Upper lobe of left lung (tissue), 6 donors: ENCODE measurements around the gene GXYLT1. TPM values are rescaled to one million over a fixed set of nuclear protein-coding genes. Genes with fewer than 3 reads are reported as not detected.

ENCODE experiments used
- ATAC-seq, 2 donors: fragments of 200-7000 bp; cut with Tn5 transposase; one replicate each; pipeline ENCODE4 v1.9.1; 2022; ENCODE audit warnings: mild to moderate bottlenecking in 2 of 2, moderate library complexity in 2 of 2; ENCODE audit not compliant: low FRiP score in 2 of 2
- DNase-seq, 2 donors: peaks; one replicate each; pipeline ENCODE4 v3.0.0-alpha.2; 2019 to 2020
- H3K27ac ChIP-seq, 4 donors: fragments of 200-600 bp; sonication (generic); one replicate each; pipeline ENCODE4 v1.5.1; 2016 to 2019
- H3K27me3 ChIP-seq, 4 donors: fragments of 200-600 bp; sonication (generic); one replicate each; pipeline ENCODE4 v1.5.1; 2017 to 2019
- H3K36me3 ChIP-seq, 4 donors: fragments of 200-600 bp; sonication (generic); one replicate each; pipeline ENCODE4 v1.5.1; 2016 to 2019
- H3K4me1 ChIP-seq, 4 donors: fragments of 200-600 bp; sonication (generic); one replicate each; pipeline ENCODE4 v1.5.1; 2018 to 2019
- H3K4me3 ChIP-seq, 4 donors: fragments of 200-600 bp; sonication (generic); one replicate each; pipeline ENCODE4 v1.5.1; 2017 to 2019; ENCODE audit warnings: mild to moderate bottlenecking in 2 of 4, moderate library complexity in 1 of 4
- H3K9me3 ChIP-seq, 4 donors: fragments of 200-600 bp; sonication (generic); one replicate each; pipeline ENCODE4 v1.5.1; 2018 to 2019
- EP300 ChIP-seq, 4 donors: sonication (generic); formaldehyde crosslinking; IDR thresholded peaks; one replicate each; pipeline ENCODE4 v1.5.1; 2017; ENCODE audit warnings: antibody characterized with exemption in 4 of 4, control low read depth in 2 of 4
- POLR2A ChIP-seq, 4 donors: fragments of 450-650 bp; IDR thresholded peaks; one replicate each; pipeline ENCODE4 v1.5.1; 2016 to 2017; ENCODE audit warnings: antibody characterized with exemption in 4 of 4, mild to moderate bottlenecking in 2 of 4
- POLR2AphosphoS5 ChIP-seq, 2 donors: sonication (generic); formaldehyde crosslinking; IDR thresholded peaks; one replicate each; pipeline ENCODE4 v1.5.1; 2017; ENCODE audit warnings: antibody characterized with exemption in 2 of 2
- WGBS, 2 donors: methylation state at CpG; one replicate each; pipeline ENCODE4 v1.1.5; 2017 to 2018; 5-methylcytosine and 5-hydroxymethylcytosine counted together
- total RNA-seq, 6 donors: library from RNA; depleted of rRNA in 4 of 6; stranded (reverse); fragments of >200 nt in 4 of 6; gene quantifications; one replicate each; pipeline versions ENCODE4 v1.1.0 to v1.2.1, GENCODE V29; 2016 to 2021
- TF ChIP-seq, protein P1 (sequence below), 6 experiments: fragments of 450-650 bp in 4 of 6; fragments of 200-600 bp in 2 of 6; sonication (generic) in 2 of 6; IDR thresholded peaks; one replicate each; pipeline ENCODE4 v1.5.1; 2016 to 2019; ENCODE audit warnings: antibody characterized with exemption in 6 of 6
- donor health status: DM: no; HTN: no; CAD: no; lungs with moderate emphysema.
- donor health status: DM: no; HTN: yes; CAD: no; lungs with severe emphysema.

The GXYLT1 gene
- total RNA-seq, 6 donors from 2014 or later = 11.3 to 24.6 (median 12.3) TPM

DNA sequence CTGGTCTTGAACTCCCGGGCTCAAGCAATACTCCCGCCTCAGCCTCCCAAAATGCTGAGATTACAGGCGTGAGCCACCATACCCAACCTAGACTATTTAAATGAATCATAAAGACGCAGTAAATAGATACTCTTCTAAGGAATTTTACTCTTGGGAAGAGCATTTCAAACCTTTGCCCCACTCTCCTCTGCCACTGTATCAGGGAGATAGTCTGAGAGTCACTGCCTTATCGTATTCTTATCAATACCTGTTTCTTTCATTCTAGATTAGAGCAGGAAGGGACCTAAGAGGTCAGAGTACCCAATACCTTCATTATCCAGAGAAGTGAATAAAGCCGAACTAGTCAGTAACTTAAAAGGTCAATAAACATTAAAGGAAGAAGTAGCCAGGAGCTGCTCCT lies 15.8 kb downstream of the GXYLT1 start:
- Histone ChIP-seq H3K27ac (no peak overlapping the region), H3K4me3 (no peak overlapping the region), H3K36me3 (no peaks in the 10 kb centered on the region), H3K27me3 (no peaks in the 10 kb centered on the region), H3K9me3 (no peaks in the 10 kb centered on the region), H3K4me1 (peaks cover 0 to 24% (median 0%) of the 10 kb centered on the region in 4 donors)
- ATAC-seq (no peak), DNase-seq (no peak)
- WGBS, 2 donors = 96 to 97% methylated on average over 6 of the region's 6 CpGs
- TF ChIP-seq, protein P1, sequence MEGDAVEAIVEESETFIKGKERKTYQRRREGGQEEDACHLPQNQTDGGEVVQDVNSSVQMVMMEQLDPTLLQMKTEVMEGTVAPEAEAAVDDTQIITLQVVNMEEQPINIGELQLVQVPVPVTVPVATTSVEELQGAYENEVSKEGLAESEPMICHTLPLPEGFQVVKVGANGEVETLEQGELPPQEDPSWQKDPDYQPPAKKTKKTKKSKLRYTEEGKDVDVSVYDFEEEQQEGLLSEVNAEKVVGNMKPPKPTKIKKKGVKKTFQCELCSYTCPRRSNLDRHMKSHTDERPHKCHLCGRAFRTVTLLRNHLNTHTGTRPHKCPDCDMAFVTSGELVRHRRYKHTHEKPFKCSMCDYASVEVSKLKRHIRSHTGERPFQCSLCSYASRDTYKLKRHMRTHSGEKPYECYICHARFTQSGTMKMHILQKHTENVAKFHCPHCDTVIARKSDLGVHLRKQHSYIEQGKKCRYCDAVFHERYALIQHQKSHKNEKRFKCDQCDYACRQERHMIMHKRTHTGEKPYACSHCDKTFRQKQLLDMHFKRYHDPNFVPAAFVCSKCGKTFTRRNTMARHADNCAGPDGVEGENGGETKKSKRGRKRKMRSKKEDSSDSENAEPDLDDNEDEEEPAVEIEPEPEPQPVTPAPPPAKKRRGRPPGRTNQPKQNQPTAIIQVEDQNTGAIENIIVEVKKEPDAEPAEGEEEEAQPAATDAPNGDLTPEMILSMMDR (IDR thresholded peaks at IDR 0.05) = no peak
- no peak for TF ChIP-seq POLR2A (IDR thresholded peaks at IDR 0.05)
- no peak for TF ChIP-seq EP300 (IDR thresholded peaks at IDR 0.05)
- TF ChIP-seq POLR2AphosphoS5 (IDR thresholded peaks at IDR 0.05) = no peak

DNA sequence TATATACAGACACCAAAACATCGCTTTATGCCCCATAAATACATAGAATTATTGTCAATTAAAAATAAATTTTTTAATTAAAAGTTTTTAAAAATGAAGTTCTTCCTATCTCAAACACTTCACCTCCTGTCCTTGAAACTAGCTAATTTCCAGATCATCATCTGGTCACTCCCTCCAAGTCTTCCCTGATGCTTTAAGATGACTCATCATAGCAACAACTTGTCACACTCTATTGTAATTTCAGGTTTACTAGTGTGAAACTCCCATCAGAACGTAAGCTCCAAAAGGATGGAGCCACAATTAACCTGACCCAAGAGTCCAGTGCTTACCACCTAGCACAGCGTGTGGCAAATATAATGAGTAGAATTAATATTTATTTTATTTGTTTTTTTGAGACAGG lies 16.3 kb downstream of the GXYLT1 start:
- Histone ChIP-seq H3K27ac (no peak overlapping the region), H3K27me3 (no peaks in the 10 kb centered on the region), H3K4me3 (no peak overlapping the region), H3K36me3 (no peaks in the 10 kb centered on the region), H3K9me3 (no peaks in the 10 kb centered on the region), H3K4me1 (peaks cover 0 to 24% (median 0%) of the 10 kb centered on the region in 4 donors)
- ATAC-seq (no peak), DNase-seq (no peak)
- TF ChIP-seq POLR2AphosphoS5 (IDR thresholded peaks at IDR 0.05) (no peak), EP300 (IDR thresholded peaks at IDR 0.05) (no peak)
- TF ChIP-seq, protein P1 (IDR thresholded peaks at IDR 0.05) = no peak
- WGBS, 2 donors = 84 to 92% methylated on average over 3 of the region's 3 CpGs

DNA sequence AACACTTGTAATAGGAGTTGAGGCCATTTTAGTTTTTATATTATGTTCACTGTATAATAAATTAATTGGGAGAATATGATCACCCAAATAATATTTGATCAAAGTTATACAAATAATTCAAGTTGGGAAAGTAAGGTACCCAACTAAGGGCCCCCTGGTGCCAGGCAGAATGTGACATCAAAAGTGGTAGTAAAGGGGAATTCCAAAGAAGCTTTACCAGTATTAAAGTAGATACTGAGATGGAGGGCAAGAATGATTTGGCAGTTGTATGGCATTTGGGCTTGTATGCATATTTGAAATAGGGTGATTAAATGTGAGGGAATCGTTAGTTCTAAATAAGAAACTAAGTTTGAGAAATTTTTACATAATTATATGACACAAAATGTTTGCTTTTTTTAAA lies 17.7 kb downstream of the GXYLT1 start:
- Histone ChIP-seq H3K27ac (no peak overlapping the region), H3K27me3 (no peaks in the 10 kb centered on the region), H3K36me3 (no peaks in the 10 kb centered on the region), H3K9me3 (no peaks in the 10 kb centered on the region), H3K4me1 (peaks cover 0 to 24% (median 0%) of the 10 kb centered on the region in 4 donors), H3K4me3 (no peak overlapping the region)
- ATAC-seq (no peak), DNase-seq (no peak)
- no peak for TF ChIP-seq POLR2A (IDR thresholded peaks at IDR 0.05)
- TF ChIP-seq, protein P1 (IDR thresholded peaks at IDR 0.05) = no peak
- no peak for TF ChIP-seq POLR2AphosphoS5 (IDR thresholded peaks at IDR 0.05)
- no peak for TF ChIP-seq EP300 (IDR thresholded peaks at IDR 0.05)
- 86% methylated on average over 1 of the region's 1 CpG for WGBS, 2 donors

DNA sequence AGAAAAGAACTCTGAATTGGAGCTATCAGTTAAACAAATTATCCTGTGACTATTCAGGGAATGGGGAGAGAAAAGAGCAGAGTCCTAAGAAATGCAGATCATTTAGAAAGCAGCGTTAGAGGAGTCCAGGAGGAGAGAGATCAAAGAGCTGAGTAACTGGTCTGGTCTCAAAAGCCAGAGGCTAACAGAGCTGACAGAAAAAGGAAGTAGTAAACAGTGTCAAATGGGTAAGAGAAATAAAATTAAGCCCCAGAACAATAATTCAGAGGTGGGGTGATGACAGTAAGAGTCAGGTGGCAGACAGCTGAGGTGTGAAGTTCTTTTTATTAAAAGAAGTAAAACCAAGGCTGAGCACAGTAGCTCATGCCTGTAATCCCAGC lies 19.3 kb downstream of the GXYLT1 start:
- H3K9me3 ChIP-seq = no peaks in the 10 kb centered on the region
- peaks cover 0 to 16% (median 0%) of the 10 kb centered on the region in 4 donors for H3K4me1 ChIP-seq
- H3K27ac ChIP-seq = no peak overlapping the region
- DNase-seq (no peak), ATAC-seq (no peak)
- no peaks in the 10 kb centered on the region for H3K36me3 ChIP-seq
- H3K4me3 ChIP-seq = no peak overlapping the region
- TF ChIP-seq, protein P1 (IDR thresholded peaks at IDR 0.05) = no peak
- TF ChIP-seq EP300 (IDR thresholded peaks at IDR 0.05) (no peak), POLR2AphosphoS5 (IDR thresholded peaks at IDR 0.05) (no peak), POLR2A (IDR thresholded peaks at IDR 0.05) (no peak)
- WGBS, 2 donors = 33 to 41% methylated on average over 1 of the region's 1 CpG
- H3K27me3 ChIP-seq = no peaks in the 10 kb centered on the region

DNA sequence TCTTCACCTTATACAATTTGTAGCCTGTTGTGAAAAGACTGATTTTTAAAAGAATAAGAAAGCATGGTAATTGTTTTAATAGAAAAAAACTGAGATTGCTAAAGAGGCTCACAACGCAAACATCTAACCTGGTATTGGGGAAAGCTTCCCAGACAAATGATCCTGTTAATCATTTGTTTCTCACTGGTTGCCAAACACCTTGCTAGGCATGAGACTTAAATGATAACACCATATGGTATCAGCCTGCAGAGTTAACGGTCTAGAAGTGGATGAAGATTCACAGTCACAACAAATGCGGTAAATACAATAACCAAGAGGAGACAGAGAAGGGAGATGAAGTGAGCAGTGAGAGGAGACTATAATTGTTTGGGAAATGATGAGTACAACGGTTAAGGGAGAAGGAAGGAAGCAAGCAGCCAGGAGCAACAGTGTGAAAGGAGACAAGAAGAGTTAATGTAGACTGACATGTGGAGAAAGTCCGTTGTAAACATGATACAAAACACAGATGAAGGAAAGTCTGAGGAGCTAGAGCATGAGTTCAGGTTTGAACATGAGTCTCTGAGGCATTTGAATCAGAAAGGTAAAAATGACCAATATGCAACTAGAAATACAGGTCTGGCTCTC lies 19.8 kb downstream of the GXYLT1 start:
- 41 to 49% methylated on average over 5 of the region's 5 CpGs for WGBS, 2 donors
- no peak for ATAC-seq
- TF ChIP-seq, protein P1 (IDR thresholded peaks at IDR 0.05) = no peak
- TF ChIP-seq POLR2AphosphoS5 (IDR thresholded peaks at IDR 0.05) (no peak), POLR2A (IDR thresholded peaks at IDR 0.05) (no peak), EP300 (IDR thresholded peaks at IDR 0.05) (no peak)

More for the DNA sequence above, 19.8 kb downstream of the GXYLT1 start:
- DNase-seq = no peak
- no peaks in the 10 kb centered on the region for H3K27me3 ChIP-seq
- peaks cover 0 to 11% (median 0%) of the 10 kb centered on the region in 4 donors for H3K4me1 ChIP-seq
- H3K4me3 ChIP-seq = no peak overlapping the region
- no peak overlapping the region for H3K27ac ChIP-seq
- H3K36me3 ChIP-seq = no peaks in the 10 kb centered on the region
- H3K9me3 ChIP-seq = no peaks in the 10 kb centered on the region
